ENCODE measurements around the gene UPB1. TPM values are rescaled to one million over a fixed set of nuclear protein-coding genes. Genes with fewer than 3 reads are reported as not detected.

UPB1 gene
- total and polyA plus RNA-seq, 12 donors = 0.32 to 3.7 (median 1.0) TPM

- no peaks in the 10 kb centered on the region for H3K9me3 ChIP-seq
- intact Hi-C loops (cut with DNase I) = loop anchor here in 2 of 10 donors (5.0 to 10.0 kb wide), 2 partner anchors 97 to 255 kb away; no protein-coding TSS in a partner anchor
- 76 to 87% methylated on average over 5 of the region's 5 CpGs for WGBS, 2 donors
- DNase-seq (no peak), ATAC-seq (no peak)
- TF ChIP-seq, protein P1, sequence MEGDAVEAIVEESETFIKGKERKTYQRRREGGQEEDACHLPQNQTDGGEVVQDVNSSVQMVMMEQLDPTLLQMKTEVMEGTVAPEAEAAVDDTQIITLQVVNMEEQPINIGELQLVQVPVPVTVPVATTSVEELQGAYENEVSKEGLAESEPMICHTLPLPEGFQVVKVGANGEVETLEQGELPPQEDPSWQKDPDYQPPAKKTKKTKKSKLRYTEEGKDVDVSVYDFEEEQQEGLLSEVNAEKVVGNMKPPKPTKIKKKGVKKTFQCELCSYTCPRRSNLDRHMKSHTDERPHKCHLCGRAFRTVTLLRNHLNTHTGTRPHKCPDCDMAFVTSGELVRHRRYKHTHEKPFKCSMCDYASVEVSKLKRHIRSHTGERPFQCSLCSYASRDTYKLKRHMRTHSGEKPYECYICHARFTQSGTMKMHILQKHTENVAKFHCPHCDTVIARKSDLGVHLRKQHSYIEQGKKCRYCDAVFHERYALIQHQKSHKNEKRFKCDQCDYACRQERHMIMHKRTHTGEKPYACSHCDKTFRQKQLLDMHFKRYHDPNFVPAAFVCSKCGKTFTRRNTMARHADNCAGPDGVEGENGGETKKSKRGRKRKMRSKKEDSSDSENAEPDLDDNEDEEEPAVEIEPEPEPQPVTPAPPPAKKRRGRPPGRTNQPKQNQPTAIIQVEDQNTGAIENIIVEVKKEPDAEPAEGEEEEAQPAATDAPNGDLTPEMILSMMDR (IDR thresholded peaks at IDR 0.05) = no peak
- no peak overlapping the region for H3K4me3 ChIP-seq
- peaks cover 0 to 32% (median 18%) of the 10 kb centered on the region in 9 donors for H3K4me1 ChIP-seq
- no peaks in the 10 kb centered on the region for H3K27me3 ChIP-seq
- H3K27ac ChIP-seq = peak overlapping the region in 1 of 10 donors; percentile 6
- no peaks in the 10 kb centered on the region for H3K36me3 ChIP-seq
Measured at GRCh38 chr22:24519496-24519895, 24.4 kb downstream of the UPB1 start.

DNA sequence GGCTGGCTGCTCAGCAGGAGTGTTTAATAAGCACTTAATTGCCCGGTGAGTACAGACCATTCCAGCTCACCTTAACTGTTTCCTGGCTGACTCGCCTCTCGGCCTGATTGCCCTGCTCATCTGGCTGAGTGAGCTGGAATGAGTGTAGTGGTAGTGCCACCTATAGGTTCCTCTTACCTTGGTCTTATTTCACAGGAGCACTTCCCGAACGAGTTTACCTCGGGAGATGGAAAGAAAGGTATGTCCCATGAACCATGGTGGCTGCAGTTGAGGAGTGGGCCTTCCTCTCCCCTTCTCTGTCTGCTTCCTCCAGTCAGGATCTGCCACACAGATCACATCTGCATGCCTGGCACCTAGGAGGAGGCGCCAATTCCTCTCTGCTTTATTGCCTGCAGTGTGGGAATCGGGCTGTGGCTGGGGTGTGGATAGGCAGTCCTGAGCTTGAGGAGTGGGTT, 26.7 kb downstream of the UPB1 start:
- Histone ChIP-seq H3K4me3 (no peak overlapping the region), H3K9me3 (no peaks in the 10 kb centered on the region), H3K36me3 (no peaks in the 10 kb centered on the region), H3K4me1 (peaks cover 3 to 31% (median 28%) of the 10 kb centered on the region in 9 donors), H3K27me3 (no peaks in the 10 kb centered on the region), H3K27ac (no peak overlapping the region)
- DNase-seq (no peak), ATAC-seq (peak in 7 of 8 donors; percentile 20 to 64 (median 43))
- 38 to 41% methylated on average over 8 of the region's 8 CpGs for WGBS, 2 donors
- intact Hi-C loops (cut with DNase I) = loop anchor here in 5 of 10 donors (5.0 to 10.0 kb wide), 4 partner anchors 100 to 337 kb away; partner anchors contain the start of gene SUSD2 (in 2 of the 5)
- TF ChIP-seq, protein P1 (IDR thresholded peaks at IDR 0.05) = peak in 8 of 9 donors; percentile 22 to 58 (median 50)

- intact Hi-C loops (cut with DNase I) = loop anchor here in 7 of 10 donors (2.0 to 10.0 kb wide), 5 partner anchors 102 to 339 kb away; partner anchors contain the start of gene SUSD2 (in 2 of the 7)
- DNase-seq (no peak), ATAC-seq (peak in 1 of 8 donors; percentile 39)
- H3K27me3 ChIP-seq = no peaks in the 10 kb centered on the region
- H3K4me1 ChIP-seq = peaks cover 3 to 30% (median 27%) of the 10 kb centered on the region in 9 donors
- TF ChIP-seq, protein P1 (IDR thresholded peaks at IDR 0.05) = no peak
- 61 to 74% methylated on average over 2 of the region's 2 CpGs for WGBS, 2 donors
- H3K36me3 ChIP-seq = no peaks in the 10 kb centered on the region
- peak overlapping the region in 2 of 10 donors; percentile 31 to 58 for H3K27ac ChIP-seq
- no peak overlapping the region for H3K4me3 ChIP-seq
- no peaks in the 10 kb centered on the region for H3K9me3 ChIP-seq
Measured at GRCh38 chr22:24523873-24524272, 28.7 kb downstream of the UPB1 start.

DNA sequence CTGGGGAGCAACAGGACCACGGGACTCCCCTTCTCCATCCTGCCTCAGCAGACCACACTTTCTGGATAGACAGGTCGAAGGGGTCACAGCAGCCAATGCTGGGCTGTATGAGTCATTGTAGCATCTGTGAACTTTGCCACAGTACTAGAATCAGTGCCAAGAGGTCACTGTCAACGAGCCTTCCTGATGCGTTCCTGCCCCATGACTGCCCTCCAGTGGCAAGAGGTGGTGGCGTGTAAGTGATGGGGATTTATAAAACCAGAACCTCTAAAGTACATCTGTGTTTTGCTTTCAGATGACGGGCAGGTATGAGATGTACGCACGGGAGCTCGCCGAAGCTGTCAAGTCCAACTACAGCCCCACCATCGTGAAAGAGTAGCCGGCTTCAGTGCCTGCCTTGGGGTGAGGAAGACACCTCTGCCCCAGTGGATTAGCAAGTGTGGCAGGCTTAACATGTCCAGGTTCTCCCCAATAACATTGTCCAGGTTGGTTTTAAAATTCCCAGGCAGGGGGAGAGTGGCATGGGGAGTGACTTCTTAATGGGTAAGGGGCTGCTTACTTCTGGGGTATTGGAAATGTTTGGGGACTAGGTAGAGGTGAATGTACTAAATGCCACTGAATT, 30.4 kb downstream of the UPB1 start:
- DNase-seq (peak; percentile 75 to 76), ATAC-seq (peak; percentile 71 to 87 (median 79))
- Histone ChIP-seq H3K36me3 (no peaks in the 10 kb centered on the region), H3K27me3 (no peaks in the 10 kb centered on the region), H3K4me1 (peaks cover 3 to 24% (median 16%) of the 10 kb centered on the region in 9 donors), H3K4me3 (no peak overlapping the region), H3K27ac (no peak overlapping the region), H3K9me3 (no peaks in the 10 kb centered on the region)
- intact Hi-C loops (cut with DNase I) = loop anchor here (1.0 to 10.0 kb wide), 8 partner anchors 103 to 341 kb away; partner anchors contain the start of genes SUSD2 (in 2 of the 10) and SPECC1L (in 1 of the 10)
- TF ChIP-seq, protein P1 (IDR thresholded peaks at IDR 0.05) = peak; percentile 76 to 89 (median 87)
- 13 to 14% methylated on average over 12 of the region's 12 CpGs for WGBS, 2 donors

All from heart right ventricle (tissue), 16 donors.